KMS-11 (cell line): Measurements from ENCODE around the gene SAC3D1.

Source experiments
- H2AFZ ChIP-seq: fragments of 200-600 bp; sonication (generic); 2 replicates; pipeline ENCODE4 v1.6.1; 2016; ENCODE audit warnings: antibody characterized with exemption, mixed run types, low read depth
- H3K27ac ChIP-seq: fragments of 200-600 bp; sonication (generic); 2 replicates; pipeline ENCODE4 v1.6.1; 2016; ENCODE audit warnings: mild to moderate bottlenecking, mixed run types
- H3K27me3 ChIP-seq: fragments of 200-600 bp; sonication (generic); 2 replicates; pipeline ENCODE4 v1.6.1; 2017; ENCODE audit warnings: mild to moderate bottlenecking, low read depth, mixed run types, moderate library complexity; ENCODE audit not compliant: insufficient read depth
- H3K36me3 ChIP-seq: fragments of 200-600 bp; sonication (generic); 2 replicates; pipeline ENCODE4 v1.6.1; 2017; ENCODE audit warnings: mild to moderate bottlenecking, mixed run types; ENCODE audit not compliant: insufficient read depth
- H3K4me1 ChIP-seq: fragments of 200-600 bp; sonication (generic); 2 replicates; pipeline ENCODE4 v1.6.1; 2016; ENCODE audit warnings: mild to moderate bottlenecking, low read depth, mixed run types; ENCODE audit not compliant: poor library complexity, severe bottlenecking
- H3K4me2 ChIP-seq: fragments of 200-600 bp; sonication (generic); 2 replicates; pipeline ENCODE4 v1.7.0; 2016; ENCODE audit warnings: mild to moderate bottlenecking, mixed run types
- H3K4me3 ChIP-seq: fragments of 200-600 bp; sonication (generic); IDR thresholded peaks from 2 replicates; pipeline ENCODE4 v1.6.1; 2017; ENCODE audit warnings: low read depth, low read length, mixed read lengths; ENCODE audit not compliant: insufficient read depth
- H3K79me2 ChIP-seq: fragments of 200-600 bp; sonication (generic); 2 replicates; pipeline ENCODE4 v1.6.1; 2016; ENCODE audit warnings: low read depth, mixed run types; ENCODE audit not compliant: insufficient read depth
- H3K9ac ChIP-seq: fragments of 200-600 bp; sonication (generic); 2 replicates; pipeline ENCODE4 v1.6.1; 2016; ENCODE audit warnings: mild to moderate bottlenecking, mixed run types
- H4K20me1 ChIP-seq: fragments of 200-600 bp; sonication (generic); 2 replicates; pipeline ENCODE4 v1.6.1; 2016; ENCODE audit warnings: mild to moderate bottlenecking, mixed run types; ENCODE audit not compliant: insufficient read depth
- CTCF ChIP-seq: fragments of 200-600 bp; sonication (generic); conservative IDR thresholded peaks from 2 replicates; pipeline ENCODE4 v1.6.1; 2017; ENCODE audit warnings: low read depth, mild to moderate bottlenecking, antibody characterized with exemption, low read length, moderate library complexity, mixed read lengths

The SAC3D1 gene

GRCh38 chr11:65027213-65028067 is 13.6 kb upstream of the SAC3D1 start, which contains the start of gene SNX15:
SNX15 (plus strand) TSS chr11:65027439; CDS start chr11:65027538, 99 bp downstream.
- Histone ChIP-seq H3K9ac (peak within 1 kb of the TSS; percentile 62; the same call in 1 of the 2 replicates), H2AFZ (peak within 1 kb of the TSS; percentile 61), H3K4me1 (peaks cover 16% of the 10 kb centered on the region), H3K79me2 (no peaks in the 10 kb centered on the region), H3K27me3 (no peaks in the 10 kb centered on the region), H3K27ac (peak within 1 kb of the TSS; percentile 60), H3K4me2 (peak within 1 kb of the TSS; percentile 91), H3K36me3 (no peaks in the 10 kb centered on the region), H4K20me1 (no peaks in the 10 kb centered on the region), H3K4me3 (no peak within 1 kb of the TSS)
- TF ChIP-seq CTCF: peak; percentile 74

DNA sequence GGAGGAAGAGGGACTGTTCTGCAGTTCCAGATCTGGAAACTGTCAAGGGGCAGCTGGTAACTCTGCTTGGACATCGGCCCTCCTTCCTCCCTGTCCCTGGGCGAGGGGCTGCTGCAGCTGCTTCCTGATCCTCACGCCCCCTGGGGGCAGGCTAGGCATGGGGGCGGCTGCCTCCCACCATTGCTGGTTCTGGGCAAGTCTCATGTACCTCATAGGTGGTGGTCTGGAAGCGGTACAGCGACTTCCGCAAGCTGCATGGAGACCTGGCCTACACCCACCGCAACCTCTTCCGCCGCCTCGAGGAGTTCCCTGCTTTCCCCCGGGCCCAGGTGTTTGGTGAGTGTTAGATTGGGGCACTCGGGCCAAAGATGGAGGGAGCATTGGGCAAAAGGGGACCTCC is 8.8 kb upstream of the SAC3D1 start:
- Histone ChIP-seq H3K79me2 (no peaks in the 10 kb centered on the region), H3K4me1 (peaks cover 11% of the 10 kb centered on the region), H3K4me3 (no peak overlapping the region), H3K27ac (no peak overlapping the region), H3K36me3 (no peaks in the 10 kb centered on the region), H3K27me3 (no peaks in the 10 kb centered on the region), H3K9ac (no peak overlapping the region), H3K4me2 (no peak overlapping the region), H4K20me1 (no peaks in the 10 kb centered on the region), H2AFZ (no peak overlapping the region)
- TF ChIP-seq CTCF: no peak

DNA sequence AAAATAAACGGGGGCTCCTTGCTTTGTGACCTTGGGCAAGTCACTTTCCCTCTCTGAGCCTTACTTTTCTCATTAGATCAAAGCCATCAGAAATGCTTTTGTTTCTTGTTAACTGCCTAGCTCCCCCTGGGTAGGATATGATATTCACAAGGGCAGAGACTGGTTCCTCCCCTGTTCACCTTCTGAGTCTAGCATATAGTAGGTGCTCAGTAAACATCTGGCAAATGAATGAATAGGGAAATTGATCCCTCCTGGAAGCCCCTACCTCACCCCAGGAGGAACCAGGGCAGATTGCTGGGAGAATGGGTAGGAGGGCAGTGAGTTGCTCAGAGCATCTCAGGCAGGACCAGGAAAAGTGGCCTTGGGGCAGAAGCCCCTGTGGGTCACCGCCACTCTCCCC is 6.6 kb upstream of the SAC3D1 start:
- Histone ChIP-seq H3K4me2 (no peak overlapping the region), H3K79me2 (no peaks in the 10 kb centered on the region), H2AFZ (no peak overlapping the region), H3K4me3 (no peak overlapping the region), H3K4me1 (no peaks in the 10 kb centered on the region), H3K9ac (no peak overlapping the region), H3K36me3 (no peaks in the 10 kb centered on the region), H3K27ac (no peak overlapping the region), H4K20me1 (no peaks in the 10 kb centered on the region), H3K27me3 (no peaks in the 10 kb centered on the region)
- no peak for TF ChIP-seq CTCF

DNA sequence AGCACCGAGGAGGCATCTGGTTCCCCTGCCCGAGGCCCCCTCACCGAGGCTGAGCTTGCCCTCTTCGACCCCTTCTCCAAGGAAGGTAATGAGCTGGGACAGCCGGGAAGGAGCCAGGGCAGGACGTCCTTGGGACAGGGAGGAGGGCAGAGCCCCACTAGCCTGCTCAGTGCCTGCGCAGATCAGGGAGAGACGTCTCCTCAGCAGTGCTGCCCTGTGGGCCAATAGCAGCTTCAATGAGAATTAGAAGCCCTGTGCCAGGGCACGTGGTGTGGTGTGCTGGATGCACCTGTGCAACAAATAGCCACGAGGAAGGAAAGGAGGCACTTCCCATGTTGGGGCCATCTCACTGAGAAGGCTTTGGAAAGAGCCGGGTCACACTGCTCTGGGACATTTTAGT is 5.4 kb upstream of the SAC3D1 start:
- Histone ChIP-seq H3K4me1 (peaks cover 10% of the 10 kb centered on the region), H3K27ac (no peak overlapping the region), H3K9ac (no peak overlapping the region), H2AFZ (no peak overlapping the region), H3K4me2 (no peak overlapping the region), H3K79me2 (no peaks in the 10 kb centered on the region), H3K4me3 (no peak overlapping the region), H4K20me1 (no peaks in the 10 kb centered on the region), H3K36me3 (no peaks in the 10 kb centered on the region), H3K27me3 (no peaks in the 10 kb centered on the region)
- no peak for TF ChIP-seq CTCF
